GM21717 (cell line): ENCODE measurements around the gene CDK12.

Source experiments
- ATAC-seq: cut with Tn5 transposase; IDR thresholded peaks from one replicate; pipeline ENCODE4 v1.9.1; 2021; ENCODE audit warnings: mild to moderate bottlenecking, moderate library complexity; ENCODE audit not compliant: unreplicated experiment

Gene CDK12

DNA sequence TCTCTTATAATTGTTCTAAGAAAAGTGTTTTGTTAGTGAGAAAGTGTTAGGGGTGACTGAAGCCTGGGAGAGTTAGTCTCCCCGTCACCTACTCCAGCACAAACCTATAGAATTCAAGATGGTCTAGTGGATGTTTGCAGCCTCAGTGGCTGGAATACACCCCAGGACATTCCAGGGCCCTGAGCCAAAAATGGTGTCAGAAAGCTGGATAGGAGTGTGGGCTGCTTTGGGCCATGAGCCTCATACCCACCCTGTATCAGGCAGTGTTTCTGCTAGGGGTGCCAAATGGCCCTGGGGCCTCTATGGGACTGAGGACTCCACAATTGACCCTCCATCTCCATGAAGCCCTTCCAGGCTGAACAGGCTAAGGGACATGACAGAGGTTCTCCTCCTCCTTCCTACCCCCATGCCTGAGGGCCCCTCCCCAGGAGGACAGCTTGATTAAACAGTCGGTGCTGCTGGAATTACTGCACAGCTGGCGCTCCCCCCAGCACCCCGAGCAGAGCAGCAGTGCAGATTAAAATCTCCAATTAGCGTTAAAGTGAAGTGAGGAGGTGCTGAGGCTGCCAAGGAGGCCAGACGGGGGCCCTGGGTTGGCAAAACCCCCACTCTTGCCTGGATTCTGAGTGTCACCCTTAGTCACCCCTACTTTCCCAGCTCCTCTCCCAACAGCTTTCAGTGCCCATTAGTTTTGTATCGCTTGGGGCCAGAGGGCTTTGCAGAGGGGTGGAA is 87.4 kb downstream of the CDK12 start:
- no peak for ATAC-seq

GRCh38 chr17:39549747-39550573 is 88.7 kb downstream of the CDK12 start:
- ATAC-seq, result no peak

GRCh38 chr17:39551879-39552278 is 90.6 kb downstream of the CDK12 start:
- ATAC-seq, result no peak

GRCh38 chr17:39553341-39553945 is 92.2 kb downstream of the CDK12 start:
- no peak for ATAC-seq

DNA sequence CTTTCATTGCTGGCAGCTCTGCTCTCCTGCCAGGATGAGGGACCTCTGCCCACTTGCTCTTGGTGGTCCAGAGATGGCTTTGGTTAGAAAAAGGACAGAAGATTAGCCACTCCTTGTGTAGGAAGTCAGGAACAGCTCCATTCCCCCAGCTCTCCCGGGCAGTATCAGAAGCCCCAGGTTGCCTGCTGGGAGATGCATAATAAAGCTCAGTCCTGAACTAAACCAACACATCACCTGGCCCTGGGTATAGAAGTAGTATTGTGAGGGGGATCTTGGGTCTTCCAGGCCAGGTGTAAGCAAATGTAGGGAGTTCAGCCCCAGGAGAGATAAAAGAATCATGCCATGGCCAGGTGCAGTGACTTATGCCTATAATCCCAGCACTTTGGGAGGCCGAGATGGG is 94.1 kb downstream of the CDK12 start:
- no peak for ATAC-seq

DNA sequence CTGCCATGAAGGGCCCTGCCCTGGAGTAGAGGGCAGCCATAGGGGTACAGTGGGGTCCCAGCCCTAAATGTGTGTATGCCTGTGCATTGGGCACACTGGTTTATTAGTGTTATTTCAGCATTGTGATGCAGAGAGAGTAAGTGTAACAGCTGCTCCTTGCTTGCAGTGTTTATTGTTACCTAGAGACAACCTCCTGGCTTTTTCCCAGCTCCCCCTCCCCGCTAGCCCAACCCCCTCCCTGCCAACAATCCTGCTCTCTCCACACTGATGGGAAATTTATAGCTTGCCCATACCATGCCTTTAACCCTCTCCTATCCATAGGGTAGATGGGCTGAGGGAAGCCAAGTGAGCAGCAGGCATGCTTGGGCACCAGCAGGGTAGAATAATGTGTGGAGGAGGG is 95.1 kb downstream of the CDK12 start:
- ATAC-seq, result no peak

DNA sequence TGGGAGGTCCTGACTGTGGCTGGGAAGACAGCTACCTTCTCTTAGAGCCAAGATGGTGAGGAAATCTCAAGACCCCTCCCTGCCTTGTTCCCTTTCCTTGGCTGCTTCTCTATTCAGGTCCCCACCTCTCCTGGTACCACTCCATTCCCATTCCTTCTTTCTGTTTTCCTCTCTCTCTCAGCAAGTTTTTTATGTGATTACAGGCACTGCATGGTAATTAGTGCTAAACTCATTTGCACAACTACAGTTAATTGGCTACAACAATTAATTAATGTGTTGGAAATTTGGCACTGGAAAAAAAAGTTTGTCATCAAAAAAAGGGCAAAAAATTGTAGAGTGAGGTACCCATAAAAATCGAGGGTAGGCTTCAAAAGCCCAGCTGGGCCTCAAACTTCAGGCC is 101.1 kb downstream of the CDK12 start:
- ATAC-seq, result no peak

DNA sequence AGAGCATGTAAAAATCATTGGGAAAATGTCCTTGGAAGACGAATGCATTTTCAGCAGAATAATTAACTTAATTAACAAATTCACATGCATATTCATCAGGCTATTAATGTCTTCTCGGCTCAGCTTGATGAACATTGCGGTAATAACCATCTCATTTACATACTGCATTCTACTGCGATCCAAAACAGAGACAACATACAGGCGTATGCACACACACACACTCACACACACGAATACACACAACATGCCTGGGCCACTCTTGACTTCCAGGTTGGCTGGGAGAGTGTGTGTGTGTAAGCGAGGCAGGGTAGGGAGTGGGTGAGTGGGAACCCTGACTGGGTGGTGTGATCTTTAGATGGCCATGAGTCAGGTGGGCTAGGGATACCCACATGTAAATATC is 101.7 kb downstream of the CDK12 start:
- no peak for ATAC-seq

GRCh38 chr17:39563476-39563875 is 102.2 kb downstream of the CDK12 start:
- ATAC-seq, result no peak

- ATAC-seq, result no peak
Measured at GRCh38 chr17:39564211-39564848, 103.0 kb downstream of the CDK12 start.

- no peak for ATAC-seq
Measured at GRCh38 chr17:39566094-39566850, 105.0 kb downstream of the CDK12 start.

DNA sequence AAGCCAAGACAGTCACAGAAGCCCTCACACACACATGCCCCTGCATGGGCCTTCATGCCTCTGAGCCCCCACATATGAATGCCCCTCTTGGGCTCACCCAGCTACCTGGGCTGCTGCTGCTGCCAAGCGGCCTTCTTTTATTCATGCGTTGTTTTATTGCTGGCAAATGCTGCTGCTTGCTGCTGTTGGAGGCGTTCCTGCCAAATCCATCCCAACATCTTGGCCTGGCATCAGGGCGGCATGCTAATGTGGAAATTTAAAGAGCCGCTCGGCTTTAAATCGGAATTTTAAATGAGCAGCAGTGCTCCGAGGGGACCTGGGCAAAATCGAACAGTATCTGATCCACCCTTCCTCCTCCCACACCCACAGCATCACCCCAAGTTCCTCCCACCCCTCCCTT is 107.4 kb downstream of the CDK12 start:
- no peak for ATAC-seq

DNA sequence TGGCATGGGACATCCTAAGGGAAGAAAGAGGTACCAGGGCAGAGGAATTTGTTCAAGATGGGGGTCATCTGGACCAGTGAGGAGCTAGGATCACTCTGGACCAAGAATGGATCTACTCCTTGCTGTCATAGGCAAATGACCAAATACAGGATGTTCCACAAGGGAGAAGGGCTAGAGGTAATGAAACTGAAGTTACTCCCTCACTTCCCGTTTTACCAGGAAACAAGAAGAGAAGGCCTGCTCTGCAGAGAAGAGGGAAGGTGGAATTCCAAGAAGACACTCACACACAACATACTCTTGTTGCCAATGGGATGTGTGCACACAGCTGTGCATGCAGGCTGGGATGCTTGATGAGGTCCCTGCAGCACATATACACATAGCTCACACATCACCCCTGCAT is 107.8 kb downstream of the CDK12 start:
- no peak for ATAC-seq

DNA sequence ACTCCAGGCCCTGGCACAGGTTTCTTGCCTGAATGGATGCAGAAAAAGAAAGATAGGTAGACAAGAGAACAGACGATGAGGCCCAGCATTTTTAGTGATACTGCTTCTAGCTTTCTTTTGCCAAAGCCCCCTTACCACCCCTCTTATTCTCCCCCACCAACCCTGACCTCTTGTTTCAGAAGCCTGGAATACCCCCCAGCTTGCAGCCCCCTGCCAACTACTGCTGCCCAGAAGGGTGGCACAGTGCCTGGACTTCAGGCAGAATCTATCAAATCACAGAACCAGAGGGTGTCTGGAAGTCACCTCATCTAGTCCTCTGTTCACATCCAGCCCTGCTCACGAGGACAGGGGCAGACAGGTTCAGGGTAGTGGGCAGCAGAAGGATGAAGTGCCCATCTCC is 110.8 kb downstream of the CDK12 start:
- ATAC-seq, result no peak

GRCh38 chr17:39573447-39574298 is 112.4 kb downstream of the CDK12 start:
- ATAC-seq, result no peak

GRCh38 chr17:39576187-39576586 is 114.9 kb downstream of the CDK12 start:
- no peak for ATAC-seq

DNA sequence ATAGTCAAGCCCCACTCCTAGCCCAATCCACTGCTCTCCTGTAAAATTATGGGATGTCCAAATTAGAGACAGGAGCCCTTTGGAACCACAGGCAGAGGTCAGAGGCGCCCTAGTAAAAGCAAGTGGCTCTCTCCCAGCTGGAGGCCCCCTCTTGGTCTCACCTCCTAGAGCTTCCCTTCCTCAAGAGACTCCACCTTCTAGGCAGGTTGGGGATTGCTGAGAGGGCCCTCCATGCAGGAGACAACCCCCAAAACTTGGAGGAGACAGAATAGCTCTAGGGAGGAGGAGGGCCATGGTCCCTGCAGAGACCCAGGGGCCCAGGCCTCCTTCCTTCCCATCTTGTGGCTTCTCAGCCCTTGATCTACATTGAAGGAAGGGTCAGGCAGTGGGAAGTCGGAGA is 117.0 kb downstream of the CDK12 start:
- ATAC-seq, result no peak

GRCh38 chr17:39579318-39580081 is 118.2 kb downstream of the CDK12 start:
- ATAC-seq, result no peak

- no peak for ATAC-seq
Measured at GRCh38 chr17:39580082-39580468, 118.8 kb downstream of the CDK12 start.
